MCF 10A (cell line): ENCODE measurements around the gene USH2A. TPM values are rescaled to one million over a fixed set of nuclear protein-coding genes. Genes with fewer than 3 reads are reported as not detected.

Source experiments
- BruUV-seq: library from RNA; stranded (reverse); fragments of 400-500 nt; replicated peaks from 2 replicates; lab custom pipeline; 2021; lab: Mats Ljungman, UMichigan
- CTCF ChIA-PET: fragments of 300-600 bp; sonication (Branson Sonifier 250); formaldehyde crosslinking; extraction: SDS; loops from one replicate; lab custom pipeline; 2021; ENCODE audit warnings: antibody characterized with exemption, inconsistent platforms; lab: Yijun Ruan, JAX
- POLR2A ChIA-PET: fragments of 300-600, 350-650 bp; sonication (Branson Sonifier 250); formaldehyde crosslinking; extraction: SDS; loops from one replicate; lab custom pipeline; 2020; ENCODE audit warnings: antibody characterized with exemption, inconsistent platforms; lab: Yijun Ruan, JAX
- DNase-seq: peaks from one replicate; pipeline ENCODE4 v3.0.0-alpha.2; 2018; ENCODE audit not compliant: unreplicated experiment
- H3K27ac Mint-ChIP-seq: one replicate; pipeline ENCODE4 v1.8.0; 2022; ENCODE audit warnings: mild to moderate bottlenecking, low read depth, mixed read lengths; ENCODE audit not compliant: unreplicated experiment
- H3K27me3 Mint-ChIP-seq: one replicate; pipeline ENCODE4 v1.8.0; 2022; ENCODE audit warnings: mixed read lengths; ENCODE audit not compliant: insufficient read depth, unreplicated experiment
- H3K36me3 Mint-ChIP-seq: one replicate; pipeline ENCODE4 v1.8.0; 2022; ENCODE audit warnings: mild to moderate bottlenecking, moderate library complexity, mixed read lengths; ENCODE audit not compliant: insufficient read depth, unreplicated experiment
- H3K4me1 Mint-ChIP-seq: one replicate; pipeline ENCODE4 v1.8.0; 2022; ENCODE audit warnings: mixed read lengths; ENCODE audit not compliant: insufficient read depth, unreplicated experiment
- H3K4me3 Mint-ChIP-seq: one replicate; pipeline ENCODE4 v1.8.0; 2022; ENCODE audit warnings: mild to moderate bottlenecking, moderate library complexity, mixed read lengths; ENCODE audit not compliant: unreplicated experiment
- H3K9me3 Mint-ChIP-seq: one replicate; pipeline ENCODE4 v1.8.0; 2022; ENCODE audit warnings: mixed read lengths; ENCODE audit not compliant: unreplicated experiment
- intact Hi-C: fragments of 100-400 bp; cut with micrococcal nuclease; formaldehyde crosslinking; loops from 2 replicates; pipeline ENCODE4 v1.14.1; 2022
- total RNA-seq: library from RNA; stranded (reverse); gene quantifications from 2 replicates; pipeline ENCODE4 v1.2.3, GENCODE V29; 2022
- TF ChIP-seq, protein P1 (sequence below): fragments of 200-600 bp; IDR thresholded peaks from one replicate; pipeline ENCODE4 v1.8.0; 2022; ENCODE audit warnings: antibody characterized with exemption, mild to moderate bottlenecking; ENCODE audit not compliant: unreplicated experiment

Gene USH2A
- total RNA-seq, 1 experiment from 2014 or later: not detected

DNA sequence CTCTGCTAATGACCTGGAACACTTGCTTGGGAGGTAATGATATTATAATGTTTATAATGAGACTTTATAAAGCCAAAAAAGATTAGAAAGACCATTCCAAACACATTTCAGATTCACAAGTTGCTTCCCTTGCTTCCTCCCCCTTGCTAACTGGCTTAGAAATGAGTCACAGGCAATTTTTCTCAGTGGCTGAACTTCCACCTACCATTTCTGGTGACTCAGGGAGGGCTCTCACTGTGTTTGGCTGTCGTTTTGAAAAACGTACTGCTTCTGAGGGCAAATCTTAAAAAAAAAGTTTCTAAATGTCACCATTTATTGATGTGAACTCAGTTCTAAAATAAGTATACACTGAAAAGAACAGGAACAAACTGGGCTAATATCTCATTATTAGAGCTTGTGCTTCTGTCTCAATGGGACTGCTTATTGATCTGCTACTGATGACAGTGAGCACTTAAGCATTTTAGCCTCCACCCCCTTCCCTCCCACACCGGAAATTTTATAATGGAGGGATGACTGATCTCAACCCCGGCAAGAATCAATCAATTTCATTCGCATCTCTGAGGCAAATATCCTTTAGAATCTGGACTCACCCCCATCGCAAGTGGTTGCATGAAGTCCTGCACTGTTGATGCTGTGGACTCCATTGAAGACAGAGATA is 577.9 kb downstream of the USH2A start:
- Mint-ChIP-seq H3K4me3 (no peak overlapping the region), H3K27ac (no peak overlapping the region), H3K36me3 (no peaks in the 10 kb centered on the region), H3K9me3 (no peaks in the 10 kb centered on the region), H3K4me1 (no peaks in the 10 kb centered on the region), H3K27me3 (peaks cover 30% of the 10 kb centered on the region)
- CTCF ChIA-PET: interaction anchor here (0.5 to 1.0 kb wide), 2 partner anchors 7 to 61 kb away, joined by 3 to 4 read pairs; no protein-coding TSS in a partner anchor
- BruUV-seq: no TSS peak
- DNase-seq: peak; percentile 62
- POLR2A ChIA-PET: no interaction called here
- intact Hi-C loops: no loop called here
- TF ChIP-seq, protein P1, sequence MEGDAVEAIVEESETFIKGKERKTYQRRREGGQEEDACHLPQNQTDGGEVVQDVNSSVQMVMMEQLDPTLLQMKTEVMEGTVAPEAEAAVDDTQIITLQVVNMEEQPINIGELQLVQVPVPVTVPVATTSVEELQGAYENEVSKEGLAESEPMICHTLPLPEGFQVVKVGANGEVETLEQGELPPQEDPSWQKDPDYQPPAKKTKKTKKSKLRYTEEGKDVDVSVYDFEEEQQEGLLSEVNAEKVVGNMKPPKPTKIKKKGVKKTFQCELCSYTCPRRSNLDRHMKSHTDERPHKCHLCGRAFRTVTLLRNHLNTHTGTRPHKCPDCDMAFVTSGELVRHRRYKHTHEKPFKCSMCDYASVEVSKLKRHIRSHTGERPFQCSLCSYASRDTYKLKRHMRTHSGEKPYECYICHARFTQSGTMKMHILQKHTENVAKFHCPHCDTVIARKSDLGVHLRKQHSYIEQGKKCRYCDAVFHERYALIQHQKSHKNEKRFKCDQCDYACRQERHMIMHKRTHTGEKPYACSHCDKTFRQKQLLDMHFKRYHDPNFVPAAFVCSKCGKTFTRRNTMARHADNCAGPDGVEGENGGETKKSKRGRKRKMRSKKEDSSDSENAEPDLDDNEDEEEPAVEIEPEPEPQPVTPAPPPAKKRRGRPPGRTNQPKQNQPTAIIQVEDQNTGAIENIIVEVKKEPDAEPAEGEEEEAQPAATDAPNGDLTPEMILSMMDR: no peak

DNA sequence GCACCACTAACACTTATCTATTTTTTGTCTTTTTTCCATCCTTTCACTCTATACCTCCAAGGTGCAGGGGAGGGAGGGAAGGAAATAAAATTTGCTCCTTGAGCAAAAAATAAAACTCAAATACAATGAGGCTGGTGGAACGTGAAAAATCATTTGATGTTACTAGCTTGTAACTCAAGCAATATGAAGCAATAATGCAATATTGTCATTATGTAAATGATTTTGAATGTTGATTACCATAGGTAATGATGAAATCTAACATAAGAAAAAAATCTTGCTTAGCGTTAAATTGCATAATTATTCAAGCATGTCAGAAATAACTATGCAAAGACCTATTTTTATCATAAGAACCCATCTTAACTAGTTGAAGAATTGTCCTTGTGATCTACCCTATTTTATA is 578.5 kb downstream of the USH2A start:
- intact Hi-C loops: no loop called here
- H3K36me3 Mint-ChIP-seq: no peaks in the 10 kb centered on the region
- TF ChIP-seq, protein P1: no peak
- no peak overlapping the region for H3K27ac Mint-ChIP-seq
- H3K4me3 Mint-ChIP-seq: no peak overlapping the region
- no peak for DNase-seq
- POLR2A ChIA-PET: interaction anchor here (0.6 to 1.0 kb wide), 3 partner anchors 10 to 178 kb away, joined by 3 read pairs; no protein-coding TSS in a partner anchor
- H3K4me1 Mint-ChIP-seq: no peaks in the 10 kb centered on the region
- CTCF ChIA-PET: interaction anchor here (1.0 kb wide), 1 partner anchor 8 kb away, joined by 4 read pairs; no protein-coding TSS in a partner anchor
- peaks cover 24% of the 10 kb centered on the region for H3K27me3 Mint-ChIP-seq
- no peaks in the 10 kb centered on the region for H3K9me3 Mint-ChIP-seq
- BruUV-seq: no TSS peak

DNA sequence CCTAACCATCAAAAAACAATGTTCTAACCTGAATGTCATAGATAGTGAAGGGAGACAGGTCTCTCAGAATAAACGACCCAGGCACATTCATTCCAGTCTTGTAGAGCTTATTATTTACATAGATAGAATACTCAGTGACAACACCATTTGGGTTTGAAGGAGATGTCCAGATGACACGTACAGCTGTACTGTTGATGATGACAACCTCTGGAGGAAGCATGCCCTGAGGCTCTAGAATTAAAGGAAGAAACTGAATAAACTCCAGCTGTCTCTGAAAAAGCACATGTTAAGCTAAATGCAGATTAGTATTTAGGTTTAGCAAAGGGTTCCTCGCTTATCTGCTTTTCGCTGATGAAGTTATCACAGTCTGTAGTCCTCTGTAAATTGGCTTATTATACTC is 579.0 kb downstream of the USH2A start:
- BruUV-seq: no TSS peak
- intact Hi-C loops: no loop called here
- Mint-ChIP-seq H3K36me3 (no peaks in the 10 kb centered on the region), H3K4me3 (no peak overlapping the region), H3K27me3 (peaks cover 19% of the 10 kb centered on the region), H3K9me3 (no peaks in the 10 kb centered on the region), H3K27ac (no peak overlapping the region), H3K4me1 (no peaks in the 10 kb centered on the region)
- ChIA-PET POLR2A (interaction anchor here (0.6 to 1.0 kb wide), 3 partner anchors 10 to 178 kb away, joined by 3 read pairs; no protein-coding TSS in a partner anchor), CTCF (interaction anchor here (0.6 to 1.0 kb wide), 2 partner anchors 8 to 153 kb away, joined by 3 to 4 read pairs; no protein-coding TSS in a partner anchor)
- DNase-seq: no peak
- TF ChIP-seq, protein P1: no peak

DNA sequence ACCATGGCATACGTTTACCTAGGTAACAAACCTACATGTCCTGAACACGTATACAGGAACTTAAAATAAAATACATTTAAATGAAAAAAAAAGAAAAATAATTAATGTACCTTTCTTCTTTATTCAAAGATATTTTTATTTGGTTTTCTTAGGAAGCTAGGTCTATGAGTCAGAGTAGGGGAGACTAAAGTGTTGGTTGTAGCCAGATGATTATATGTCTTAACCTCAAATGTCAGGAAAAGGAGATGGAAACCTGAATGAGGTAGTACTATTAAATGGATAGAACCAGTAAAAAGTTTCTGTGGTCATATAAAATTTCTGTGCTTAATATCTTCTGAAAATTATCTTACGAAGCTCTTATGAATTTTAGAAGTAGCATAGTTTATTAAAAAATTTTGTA is 580.3 kb downstream of the USH2A start:
- no peak overlapping the region for H3K27ac Mint-ChIP-seq

More for the DNA sequence above, 580.3 kb downstream of the USH2A start:
- Mint-ChIP-seq H3K27me3 (peaks cover 8% of the 10 kb centered on the region), H3K4me1 (no peaks in the 10 kb centered on the region), H3K36me3 (no peaks in the 10 kb centered on the region), H3K4me3 (no peak overlapping the region), H3K9me3 (no peaks in the 10 kb centered on the region)
- intact Hi-C loops: no loop called here
- TF ChIP-seq, protein P1: no peak
- no TSS peak for BruUV-seq
- CTCF ChIA-PET: interaction anchor here (0.6 kb wide), 1 partner anchor 176 kb away, joined by 3 read pairs; no protein-coding TSS in a partner anchor
- DNase-seq: no peak
- POLR2A ChIA-PET: no interaction called here
